Neuronal stem cell (in vitro differentiated cells): ENCODE measurements around the gene ATG2A.

ENCODE experiments used
- DNase-seq: peaks from one replicate; pipeline ENCODE4 v3.0.0-alpha.2; 2013; ENCODE audit warnings: low spot score
- H2AFZ ChIP-seq: one replicate; pipeline ENCODE4 v1.6.1; 2013; ENCODE audit warnings: mild to moderate bottlenecking, low read length, inconsistent platforms
- H2AK5ac ChIP-seq: 2 replicates; pipeline ENCODE4 v1.6.1; 2013; ENCODE audit warnings: low read depth, mild to moderate bottlenecking, inconsistent platforms, low read length, moderate library complexity, mixed read lengths
- H2BK120ac ChIP-seq: 2 replicates; pipeline ENCODE4 v1.6.1; 2013; ENCODE audit warnings: low read depth, mild to moderate bottlenecking, inconsistent platforms, low read length, moderate library complexity, mixed read lengths
- H2BK12ac ChIP-seq: one replicate; pipeline ENCODE4 v1.6.1; 2013; ENCODE audit warnings: low read length, inconsistent platforms
- H2BK15ac ChIP-seq: 2 replicates; pipeline ENCODE4 v1.6.1; 2013; ENCODE audit warnings: mild to moderate bottlenecking, low read length, inconsistent platforms, mixed read lengths
- H2BK5ac ChIP-seq: one replicate; pipeline ENCODE4 v1.6.1; 2013; ENCODE audit warnings: inconsistent platforms, mild to moderate bottlenecking, low read length, moderate library complexity
- H3K14ac ChIP-seq: one replicate; pipeline ENCODE4 v1.6.1; 2013; ENCODE audit warnings: low read length, inconsistent platforms
- H3K18ac ChIP-seq: 2 replicates; pipeline ENCODE4 v1.6.1; 2013; ENCODE audit warnings: low read length, inconsistent platforms
- H3K23ac ChIP-seq: 2 replicates; pipeline ENCODE4 v1.6.1; 2013; ENCODE audit warnings: low read depth, mild to moderate bottlenecking, mixed read lengths, low read length, inconsistent platforms; ENCODE audit not compliant: poor library complexity
- H3K27ac ChIP-seq: replicated peaks from 3 replicates; pipeline ENCODE4 v1.5.1; 2013; ENCODE audit warnings: low read length, inconsistent platforms
- H3K27me3 ChIP-seq, 3 experiments: 2 replicates each; pipeline ENCODE4 v1.6.1; 2013; ENCODE audit warnings: low read length in 3 of 3, mild to moderate bottlenecking in 2 of 3, inconsistent platforms in 1 of 3, low read depth in 1 of 3, mixed read lengths in 1 of 3, moderate library complexity in 1 of 3; ENCODE audit not compliant: control insufficient read depth in 3 of 3, insufficient read depth in 3 of 3
- H3K36me3 ChIP-seq, 2 donors: replicated peaks in 1 of 2; 2 replicates each; pipeline ENCODE4 v1.6.1; 2013; ENCODE audit warnings: low read length in 2 of 2; ENCODE audit not compliant: control insufficient read depth in 2 of 2, insufficient read depth in 2 of 2
- H3K4ac ChIP-seq: 2 replicates; pipeline ENCODE4 v1.6.1; 2013; ENCODE audit warnings: inconsistent platforms, mild to moderate bottlenecking, low read length, moderate library complexity
- H3K4me1 ChIP-seq, 2 donors: 1 replicate in 1 of 2; 2 replicates in 1 of 2; pipeline ENCODE4 v1.6.1; 2013; ENCODE audit warnings: low read length in 2 of 2, low read depth in 1 of 2; ENCODE audit not compliant: control insufficient read depth in 2 of 2, insufficient read depth in 1 of 2
- H3K4me2 ChIP-seq: one replicate; pipeline ENCODE4 v1.6.1; 2013; ENCODE audit warnings: mild to moderate bottlenecking, low read length, inconsistent platforms; ENCODE audit not compliant: insufficient read depth, poor library complexity, severe bottlenecking
- H3K4me3 ChIP-seq, 2 donors: 2 replicates each; pipeline ENCODE4 v1.5.1; 2013; ENCODE audit warnings: low read length in 2 of 2, mild to moderate bottlenecking in 2 of 2, inconsistent platforms in 1 of 2, moderate library complexity in 1 of 2
- H3K79me1 ChIP-seq: one replicate; pipeline ENCODE4 v1.6.1; 2013; ENCODE audit warnings: low read depth, mild to moderate bottlenecking, inconsistent platforms, low read length, moderate library complexity
- H3K9ac ChIP-seq: one replicate; pipeline ENCODE4 v1.6.1; 2013; ENCODE audit warnings: mild to moderate bottlenecking, low read depth, low read length, inconsistent platforms; ENCODE audit not compliant: poor library complexity
- H3K9me3 ChIP-seq, 2 donors: replicated peaks in 1 of 2; 2 replicates each; pipeline versions ENCODE3 to v1.6.1; 2013; ENCODE audit warnings: low read length in 2 of 2, mild to moderate bottlenecking in 2 of 2, inconsistent platforms in 1 of 2, low read depth in 1 of 2, mixed read lengths in 1 of 2, moderate library complexity in 1 of 2; ENCODE audit not compliant: control insufficient read depth in 2 of 2, insufficient read depth in 1 of 2
- H4K8ac ChIP-seq: one replicate; pipeline ENCODE4 v1.6.1; 2013; ENCODE audit warnings: low read depth, mild to moderate bottlenecking, inconsistent platforms, low read length, moderate library complexity
- H4K91ac ChIP-seq: one replicate; pipeline ENCODE4 v1.6.1; 2013; ENCODE audit warnings: low read length, low read depth, mild to moderate bottlenecking, inconsistent platforms; ENCODE audit not compliant: poor library complexity
- whole genome bisulfite sequencing, 2 donors: extraction: QIAGEN DNeasy Blood & Tissue Kit; methylation state at CpG; one replicate each; pipeline ENCODE4 v1.1.7; 2013; ENCODE audit warnings: missing lambda C conversion rate in 2 of 2, mixed read lengths in 1 of 2; ENCODE audit not compliant: insufficient read length in 2 of 2, insufficient replicate concordance in 1 of 2; ENCODE audit errors: extremely low coverage in 2 of 2; 5-methylcytosine and 5-hydroxymethylcytosine counted together

ATG2A gene

DNA sequence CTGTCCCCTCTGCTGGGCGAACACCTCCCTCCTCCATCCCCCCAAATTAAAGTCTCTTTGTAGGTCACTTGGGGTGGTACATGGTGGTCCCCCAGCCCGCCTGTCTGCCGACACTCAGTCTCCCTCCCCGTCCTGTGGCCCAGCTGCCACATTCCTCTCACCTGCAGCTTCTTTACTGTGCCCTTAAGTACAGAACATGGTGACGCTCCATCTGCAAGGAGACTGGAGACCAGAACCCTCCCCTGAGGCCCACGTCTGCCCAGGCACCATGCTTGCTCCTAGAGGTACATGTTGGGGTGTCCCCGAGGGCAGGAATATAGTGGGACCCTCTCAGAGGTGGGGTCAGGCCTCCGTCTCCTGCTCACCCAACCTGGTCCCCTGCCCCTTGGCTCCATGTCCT is 33.0 kb downstream of the ATG2A start:
- H3K23ac ChIP-seq = peak overlapping the region; percentile 26
- H3K18ac ChIP-seq = peak overlapping the region; percentile 30
- peaks cover 0 to 16% (median 0%) of the 10 kb centered on the region in 3 experiments for H3K27me3 ChIP-seq
- H3K4me2 ChIP-seq = no peak overlapping the region
- H3K4me3 ChIP-seq = no peak overlapping the region
- peak overlapping the region; percentile 81 for H2AK5ac ChIP-seq
- no peak for DNase-seq
- no CpG with 5 or more reads among the region's 8 CpGs for WGBS, 2 donors
- H2BK12ac ChIP-seq = no peak overlapping the region
- no peak overlapping the region for H3K14ac ChIP-seq
- peaks cover 1% of the 10 kb centered on the region for H3K79me1 ChIP-seq
- no peak overlapping the region for H2BK5ac ChIP-seq
- peak overlapping the region; percentile 83 for H2BK15ac ChIP-seq
- H3K4ac ChIP-seq = peak overlapping the region; percentile 67
- H2AFZ ChIP-seq = no peak overlapping the region
- no peaks in the 10 kb centered on the region for H3K9me3 ChIP-seq
- peak overlapping the region; percentile 44 for H4K91ac ChIP-seq
- no peak overlapping the region for H2BK120ac ChIP-seq
- no peak overlapping the region for H4K8ac ChIP-seq
- no peak overlapping the region for H3K27ac ChIP-seq
- peaks cover 16 to 22% of the 10 kb centered on the region in 2 donors for H3K4me1 ChIP-seq
- H3K9ac ChIP-seq = peak overlapping the region; percentile 3
- no peaks in the 10 kb centered on the region for H3K36me3 ChIP-seq

DNA sequence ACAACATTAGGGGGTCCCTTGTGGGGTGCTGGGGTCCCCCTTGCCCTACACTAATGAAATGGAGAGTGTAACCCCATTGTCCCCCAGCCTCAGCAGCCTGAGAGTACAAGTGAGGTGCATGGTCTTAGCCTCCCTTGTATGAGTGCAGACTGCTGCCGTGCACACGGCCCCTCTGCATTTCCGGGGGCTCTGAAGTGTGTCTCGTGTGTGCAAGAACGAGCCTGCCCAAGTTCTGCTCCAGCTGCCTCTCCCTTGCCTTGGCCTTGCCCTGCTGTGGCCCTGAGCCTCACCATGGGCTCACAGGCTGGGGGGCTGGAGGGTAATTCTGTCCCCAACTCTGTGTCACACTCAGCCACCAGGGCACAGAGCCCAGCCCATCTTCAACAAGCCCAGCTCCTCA is 33.4 kb downstream of the ATG2A start:
- H3K4ac ChIP-seq = peak overlapping the region; percentile 67
- peaks cover 0 to 16% (median 0%) of the 10 kb centered on the region in 3 experiments for H3K27me3 ChIP-seq
- WGBS, 2 donors = no CpG with 5 or more reads among the region's 5 CpGs
- H3K4me2 ChIP-seq = no peak overlapping the region
- H3K14ac ChIP-seq = no peak overlapping the region
- peak overlapping the region; percentile 17 for H2BK5ac ChIP-seq
- H3K23ac ChIP-seq = peak overlapping the region; percentile 26
- H3K4me1 ChIP-seq = peaks cover 12 to 22% of the 10 kb centered on the region in 2 donors
- H3K4me3 ChIP-seq = no peak overlapping the region
- DNase-seq = no peak
- no peak overlapping the region for H4K8ac ChIP-seq
- peak overlapping the region; percentile 81 for H2AK5ac ChIP-seq
- H3K9ac ChIP-seq = peak overlapping the region; percentile 67
- no peak overlapping the region for H2BK120ac ChIP-seq
- no peaks in the 10 kb centered on the region for H3K9me3 ChIP-seq
- H2BK15ac ChIP-seq = peak overlapping the region; percentile 83
- peak overlapping the region; percentile 50 for H2BK12ac ChIP-seq
- peaks cover 4% of the 10 kb centered on the region for H3K79me1 ChIP-seq
- H3K36me3 ChIP-seq = no peaks in the 10 kb centered on the region
- H2AFZ ChIP-seq = no peak overlapping the region
- peak overlapping the region; percentile 30 for H3K18ac ChIP-seq
- H3K27ac ChIP-seq = no peak overlapping the region
- H4K91ac ChIP-seq = peak overlapping the region; percentile 44

DNA sequence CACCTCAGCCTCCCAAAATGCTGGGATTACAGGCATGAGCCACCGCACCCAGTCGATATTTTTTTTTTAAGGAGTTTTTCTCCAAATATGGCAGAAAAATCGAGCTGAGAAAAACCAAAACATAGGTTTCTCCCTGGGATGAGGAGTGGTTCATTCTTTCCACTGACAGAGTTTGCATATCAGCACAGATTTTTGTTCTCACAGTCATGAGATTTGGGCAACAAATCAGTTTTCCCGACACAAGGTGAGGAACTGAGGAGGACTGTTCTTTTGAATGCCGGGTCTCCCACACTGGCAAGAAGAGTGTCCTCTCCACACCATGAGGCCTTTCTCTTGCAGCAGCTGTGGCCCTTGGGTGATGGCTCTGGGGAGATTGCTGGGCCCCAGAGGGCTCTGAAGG is 34.8 kb downstream of the ATG2A start:
- Histone ChIP-seq H2AK5ac (no peak overlapping the region), H2BK5ac (no peak overlapping the region), H3K14ac (no peak overlapping the region), H2BK120ac (no peak overlapping the region), H3K36me3 (no peaks in the 10 kb centered on the region), H3K4ac (no peak overlapping the region), H3K23ac (no peak overlapping the region), H3K9me3 (no peaks in the 10 kb centered on the region), H3K4me3 (no peak overlapping the region), H2BK12ac (no peak overlapping the region), H3K4me1 (peaks cover 8 to 22% of the 10 kb centered on the region in 2 donors), H3K18ac (no peak overlapping the region), H3K9ac (no peak overlapping the region), H3K4me2 (no peak overlapping the region), H2AFZ (no peak overlapping the region), H4K91ac (no peak overlapping the region), H3K27ac (no peak overlapping the region), H4K8ac (no peak overlapping the region), H2BK15ac (no peak overlapping the region), H3K27me3 (peaks cover 0 to 16% (median 0%) of the 10 kb centered on the region in 3 experiments), H3K79me1 (peaks cover 10% of the 10 kb centered on the region)
- WGBS, 2 donors = no CpG with 5 or more reads among the region's 5 CpGs
- no peak for DNase-seq

DNA sequence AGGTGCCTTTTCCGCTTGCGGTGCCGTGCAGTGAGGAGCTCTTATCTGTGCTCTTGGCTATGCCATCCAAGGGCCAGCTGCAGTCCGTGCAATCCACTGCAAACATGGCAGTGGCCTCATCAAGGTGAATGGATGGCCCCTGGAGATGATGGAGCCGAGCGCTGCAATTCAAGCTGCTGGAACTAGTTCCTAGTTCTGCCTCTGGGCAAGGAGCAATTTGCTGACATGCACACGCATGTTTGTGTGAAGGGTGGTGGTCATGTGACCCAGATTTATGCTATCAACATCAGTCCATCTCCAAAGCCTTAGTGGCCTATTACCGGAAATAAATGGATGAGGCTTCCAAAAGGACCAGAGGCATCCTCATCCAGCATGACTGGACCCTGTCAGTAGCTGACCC is 35.5 kb downstream of the ATG2A start:
- WGBS, 2 donors = no CpG with 5 or more reads among the region's 8 CpGs
- Histone ChIP-seq H3K14ac (no peak overlapping the region), H3K4me3 (no peak overlapping the region), H2AK5ac (no peak overlapping the region), H2BK15ac (no peak overlapping the region), H3K79me1 (peaks cover 10% of the 10 kb centered on the region), H2BK5ac (no peak overlapping the region), H4K91ac (no peak overlapping the region), H3K27me3 (peaks cover 0 to 16% (median 0%) of the 10 kb centered on the region in 3 experiments), H3K9ac (no peak overlapping the region), H3K27ac (no peak overlapping the region), H3K36me3 (no peaks in the 10 kb centered on the region), H3K18ac (no peak overlapping the region), H3K4me2 (no peak overlapping the region), H3K4ac (no peak overlapping the region), H2BK120ac (no peak overlapping the region), H2AFZ (no peak overlapping the region), H3K4me1 (peaks cover 16 to 28% of the 10 kb centered on the region in 2 donors), H3K9me3 (no peaks in the 10 kb centered on the region), H3K23ac (no peak overlapping the region), H4K8ac (no peak overlapping the region), H2BK12ac (no peak overlapping the region)
- DNase-seq = no peak
